Muscle of leg (tissue), 11 donors: Measurements from ENCODE around the gene TEAD3. TPM values are rescaled to one million over a fixed set of nuclear protein-coding genes. Genes with fewer than 3 reads are reported as not detected.

Experiments
- DNase-seq: peaks from one replicate; pipeline ENCODE4 v3.0.0; 2013
- H3K27ac ChIP-seq: one replicate; pipeline ENCODE4 v1.5.1; 2013; ENCODE audit warnings: mild to moderate bottlenecking, low read length, control low read depth
- H3K27me3 ChIP-seq: one replicate; pipeline ENCODE4 v1.6.1; 2013; ENCODE audit warnings: low read length; ENCODE audit not compliant: control insufficient read depth, insufficient read depth
- H3K36me3 ChIP-seq: one replicate; pipeline ENCODE4 v1.6.1; 2013; ENCODE audit warnings: low read length; ENCODE audit not compliant: control insufficient read depth, insufficient read depth
- H3K4me1 ChIP-seq: one replicate; pipeline ENCODE4 v1.6.1; 2013; ENCODE audit warnings: low read length; ENCODE audit not compliant: control insufficient read depth, insufficient read depth
- H3K4me3 ChIP-seq: one replicate; pipeline ENCODE4 v1.5.1; 2013; ENCODE audit warnings: low read length, control low read depth
- H3K9me3 ChIP-seq: replicated peaks from 2 replicates; pipeline ENCODE4 v1.6.1; 2013; ENCODE audit warnings: low read depth, low read length; ENCODE audit not compliant: control insufficient read depth
- WGBS: methylation state at CpG from one replicate; pipeline ENCODE4 v1.1.5; 2013; ENCODE audit warnings: missing lambda C conversion rate; ENCODE audit not compliant: insufficient coverage; 5-methylcytosine and 5-hydroxymethylcytosine counted together
- polyA plus RNA-seq, 8 donors: library from polyadenylated mRNA; unstranded; fragments of 120-200 nt; gene quantifications; one replicate each; pipeline versions ENCODE4 v1.2.1 to v1.2.3, GENCODE V29; 2013; ENCODE audit warnings: inconsistent platforms in 1 of 8, low replicate concordance in 1 of 8; ENCODE audit not compliant: insufficient read length in 8 of 8, insufficient read depth in 1 of 8
- total RNA-seq: library from RNA; stranded (reverse); fragments of 120-200 nt; gene quantifications from one replicate; pipeline ENCODE4 v1.2.4, GENCODE V29; 2013

Gene TEAD3
- total and polyA plus RNA-seq, 9 donors = 20.6 to 76.6 (median 52.2) TPM

GRCh38 chr6:35514587-35514986, 17.7 kb upstream of the TEAD3 start:
- Histone ChIP-seq H3K27ac (no peak overlapping the region), H3K4me3 (no peak overlapping the region), H3K4me1 (peaks cover 19% of the 10 kb centered on the region), H3K27me3 (peaks cover 21% of the 10 kb centered on the region), H3K36me3 (no peaks in the 10 kb centered on the region), H3K9me3 (no peaks in the 10 kb centered on the region)
- no CpG with 5 or more reads among the region's 4 CpGs for WGBS
- no peak for DNase-seq

- DNase-seq = no peak
- Histone ChIP-seq H3K27ac (no peak within 1 kb of the TSS), H3K4me1 (peaks cover 19% of the 10 kb centered on the region), H3K9me3 (no peaks in the 10 kb centered on the region), H3K4me3 (peak within 1 kb of the TSS; percentile 36), H3K36me3 (no peaks in the 10 kb centered on the region), H3K27me3 (peaks cover 23% of the 10 kb centered on the region)
- WGBS = 59% methylated on average over 6 of the region's 10 CpGs
Measured at GRCh38 chr6:35512740-35513139, 15.9 kb upstream of the TEAD3 start, which contains the start of gene TULP1. Gene TULP1 (minus strand): TSS chr6:35512896. CDS start chr6:35512858, 38 bp downstream.

- Histone ChIP-seq H3K36me3 (no peaks in the 10 kb centered on the region), H3K4me3 (peak overlapping the region; percentile 36), H3K27ac (no peak overlapping the region), H3K9me3 (no peaks in the 10 kb centered on the region), H3K27me3 (peaks cover 24% of the 10 kb centered on the region), H3K4me1 (peaks cover 19% of the 10 kb centered on the region)
- 0% methylated on average over 2 of the region's 26 CpGs for WGBS
- DNase-seq = no peak
Measured at GRCh38 chr6:35512006-35512405, 15.1 kb upstream of the TEAD3 start.

- 5% methylated on average over 32 of the region's 32 CpGs for WGBS
- Histone ChIP-seq H3K36me3 (no peaks in the 10 kb centered on the region), H3K27ac (no peak overlapping the region), H3K4me1 (peaks cover 19% of the 10 kb centered on the region), H3K27me3 (peaks cover 28% of the 10 kb centered on the region), H3K4me3 (peak overlapping the region; percentile 36), H3K9me3 (no peaks in the 10 kb centered on the region)
- DNase-seq = peak; percentile 24
Measured at GRCh38 chr6:35511562-35511941, 14.7 kb upstream of the TEAD3 start.

- H3K4me1 ChIP-seq = peaks cover 19% of the 10 kb centered on the region
- peak overlapping the region; percentile 36 for H3K4me3 ChIP-seq
- no peaks in the 10 kb centered on the region for H3K9me3 ChIP-seq
- DNase-seq = no peak
- H3K36me3 ChIP-seq = no peaks in the 10 kb centered on the region
- 60% methylated on average over 2 of the region's 7 CpGs for WGBS
- no peak overlapping the region for H3K27ac ChIP-seq
- peaks cover 31% of the 10 kb centered on the region for H3K27me3 ChIP-seq
Measured at GRCh38 chr6:35510916-35511561, 14.2 kb upstream of the TEAD3 start.

- peaks cover 38% of the 10 kb centered on the region for H3K27me3 ChIP-seq
- H3K4me3 ChIP-seq = no peak overlapping the region
- 53% methylated on average over 3 of the region's 5 CpGs for WGBS
- no peak overlapping the region for H3K27ac ChIP-seq
- peaks cover 27% of the 10 kb centered on the region for H3K4me1 ChIP-seq
- H3K9me3 ChIP-seq = no peaks in the 10 kb centered on the region
- DNase-seq = no peak
- H3K36me3 ChIP-seq = no peaks in the 10 kb centered on the region
Measured at GRCh38 chr6:35508542-35508941, 11.7 kb upstream of the TEAD3 start.

GRCh38 chr6:35508027-35508426, 11.1 kb upstream of the TEAD3 start:
- H3K4me3 ChIP-seq = no peak overlapping the region
- H3K27me3 ChIP-seq = peaks cover 41% of the 10 kb centered on the region
- H3K36me3 ChIP-seq = no peaks in the 10 kb centered on the region
- H3K9me3 ChIP-seq = no peaks in the 10 kb centered on the region
- no peak for DNase-seq
- WGBS = no CpG with 5 or more reads among the region's 2 CpGs
- peaks cover 30% of the 10 kb centered on the region for H3K4me1 ChIP-seq
- H3K27ac ChIP-seq = no peak overlapping the region

GRCh38 chr6:35507221-35507620, 10.3 kb upstream of the TEAD3 start:
- Histone ChIP-seq H3K27ac (no peak overlapping the region), H3K4me1 (peaks cover 29% of the 10 kb centered on the region), H3K27me3 (peaks cover 35% of the 10 kb centered on the region), H3K9me3 (no peaks in the 10 kb centered on the region), H3K36me3 (no peaks in the 10 kb centered on the region), H3K4me3 (no peak overlapping the region)
- 40% methylated on average over 1 of the region's 2 CpGs for WGBS
- no peak for DNase-seq

GRCh38 chr6:35506536-35506935, 9.7 kb upstream of the TEAD3 start:
- Histone ChIP-seq H3K27me3 (peaks cover 30% of the 10 kb centered on the region), H3K27ac (no peak overlapping the region), H3K4me1 (peaks cover 26% of the 10 kb centered on the region), H3K9me3 (no peaks in the 10 kb centered on the region), H3K4me3 (no peak overlapping the region), H3K36me3 (no peaks in the 10 kb centered on the region)
- DNase-seq = no peak
- WGBS = no CpG with 5 or more reads among the region's 3 CpGs

- WGBS = 88% methylated on average over 4 of the region's 21 CpGs
- no peak for DNase-seq
- Histone ChIP-seq H3K27ac (no peak overlapping the region), H3K9me3 (no peaks in the 10 kb centered on the region), H3K4me1 (peaks cover 25% of the 10 kb centered on the region), H3K36me3 (no peaks in the 10 kb centered on the region), H3K27me3 (peaks cover 25% of the 10 kb centered on the region), H3K4me3 (no peak overlapping the region)
Measured at GRCh38 chr6:35505999-35506412, 9.1 kb upstream of the TEAD3 start.

GRCh38 chr6:35503534-35503933, 6.7 kb upstream of the TEAD3 start:
- H3K4me1 ChIP-seq = peaks cover 43% of the 10 kb centered on the region
- DNase-seq = peak; percentile 73
- peaks cover 23% of the 10 kb centered on the region for H3K27me3 ChIP-seq
- H3K4me3 ChIP-seq = no peak overlapping the region
- H3K36me3 ChIP-seq = no peaks in the 10 kb centered on the region
- H3K9me3 ChIP-seq = no peaks in the 10 kb centered on the region
- H3K27ac ChIP-seq = peak overlapping the region; percentile 87
- 33% methylated on average over 11 of the region's 15 CpGs for WGBS
